GM21723 (cell line): ENCODE measurements around the gene TAF5L.
"Not testable (repeated sequence)": the region's sequence is repeated elsewhere in the genome, so short reads cannot be mapped to it uniquely, and the experiment has no call there.

Source experiments
- ATAC-seq: cut with Tn5 transposase; IDR thresholded peaks from one replicate; pipeline ENCODE4 v1.9.1; 2021; ENCODE audit warnings: mild to moderate bottlenecking, moderate library complexity; ENCODE audit not compliant: unreplicated experiment

TAF5L gene

DNA sequence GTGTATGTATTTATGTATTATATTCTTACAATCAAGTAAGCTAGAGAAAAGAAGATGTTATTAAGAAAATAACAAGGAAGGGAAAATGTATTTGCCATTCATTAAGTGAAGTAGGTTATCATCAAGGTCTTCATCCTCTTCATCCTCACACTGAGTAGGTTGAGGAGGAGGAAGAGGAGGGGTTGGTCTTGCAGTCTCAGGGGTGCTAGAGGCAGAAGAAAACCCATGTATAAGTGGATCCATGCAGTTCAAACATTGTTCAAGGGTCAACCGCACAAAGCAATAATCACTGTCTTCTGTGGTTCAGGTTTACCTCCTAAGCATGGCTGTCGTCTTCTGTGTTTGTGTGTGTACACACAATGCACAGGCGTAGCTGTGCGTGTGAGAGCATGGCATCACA lies 17.0 kb upstream of the TAF5L start:
- ATAC-seq, result no peak

GRCh38 chr1:229642376-229642775 lies 16.5 kb upstream of the TAF5L start:
- no peak for ATAC-seq

DNA sequence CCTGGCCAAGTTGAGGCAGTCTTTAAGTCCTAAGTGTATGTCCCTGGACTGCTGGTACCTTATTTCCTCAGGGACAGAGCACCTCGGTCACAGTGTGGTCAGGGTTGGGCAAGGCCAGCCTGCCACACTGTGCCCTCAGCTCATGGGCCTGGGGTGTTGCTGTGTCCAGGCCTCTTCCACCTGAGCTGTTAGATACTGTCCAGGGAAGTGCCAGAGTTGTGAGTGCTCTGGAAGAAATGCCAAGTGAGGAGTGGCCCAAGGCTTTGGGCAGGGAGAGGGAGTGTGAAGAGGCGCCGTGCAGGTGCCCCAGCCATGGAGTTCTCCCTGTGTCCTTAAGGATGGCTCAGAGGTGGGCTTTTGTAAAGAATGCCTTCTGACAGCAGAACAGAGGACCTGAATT lies 15.4 kb upstream of the TAF5L start:
- ATAC-seq, result no peak

- no peak for ATAC-seq
These were observed 14.5 kb upstream of the TAF5L start for GRCh38 chr1:229640455-229640854.

- no peak for ATAC-seq
These were observed 11.8 kb upstream of the TAF5L start for GRCh38 chr1:229637746-229638145.

- no peak for ATAC-seq
These were observed 10.1 kb upstream of the TAF5L start for GRCh38 chr1:229636042-229636441.

GRCh38 chr1:229631966-229632365 lies 6.0 kb upstream of the TAF5L start:
- ATAC-seq, result no peak

DNA sequence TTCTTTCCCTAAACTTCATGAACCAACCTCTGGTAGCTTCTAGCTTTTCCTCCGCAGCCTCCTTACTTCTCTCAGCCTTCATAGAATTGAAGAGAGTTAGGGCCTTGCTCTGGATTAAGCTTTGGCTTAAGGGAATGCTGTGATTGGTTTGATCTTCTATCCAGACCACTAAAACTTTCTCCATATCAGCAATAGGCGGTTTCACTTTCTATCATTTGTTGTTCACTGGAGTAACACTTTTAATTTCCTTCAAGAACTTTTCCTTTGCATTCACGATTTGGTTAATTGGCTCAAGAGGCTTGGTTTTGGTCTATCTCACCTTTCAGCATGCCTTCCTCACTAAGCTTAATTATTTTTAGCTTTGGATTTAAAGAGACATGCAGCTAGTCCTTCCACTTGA lies 5.2 kb upstream of the TAF5L start:
- ATAC-seq, result no peak

- ATAC-seq, result no peak
These were observed 3.3 kb upstream of the TAF5L start for GRCh38 chr1:229629261-229629660.

- ATAC-seq, result no peak
These were observed 1.1 kb upstream of the TAF5L start for GRCh38 chr1:229627003-229627402.

DNA sequence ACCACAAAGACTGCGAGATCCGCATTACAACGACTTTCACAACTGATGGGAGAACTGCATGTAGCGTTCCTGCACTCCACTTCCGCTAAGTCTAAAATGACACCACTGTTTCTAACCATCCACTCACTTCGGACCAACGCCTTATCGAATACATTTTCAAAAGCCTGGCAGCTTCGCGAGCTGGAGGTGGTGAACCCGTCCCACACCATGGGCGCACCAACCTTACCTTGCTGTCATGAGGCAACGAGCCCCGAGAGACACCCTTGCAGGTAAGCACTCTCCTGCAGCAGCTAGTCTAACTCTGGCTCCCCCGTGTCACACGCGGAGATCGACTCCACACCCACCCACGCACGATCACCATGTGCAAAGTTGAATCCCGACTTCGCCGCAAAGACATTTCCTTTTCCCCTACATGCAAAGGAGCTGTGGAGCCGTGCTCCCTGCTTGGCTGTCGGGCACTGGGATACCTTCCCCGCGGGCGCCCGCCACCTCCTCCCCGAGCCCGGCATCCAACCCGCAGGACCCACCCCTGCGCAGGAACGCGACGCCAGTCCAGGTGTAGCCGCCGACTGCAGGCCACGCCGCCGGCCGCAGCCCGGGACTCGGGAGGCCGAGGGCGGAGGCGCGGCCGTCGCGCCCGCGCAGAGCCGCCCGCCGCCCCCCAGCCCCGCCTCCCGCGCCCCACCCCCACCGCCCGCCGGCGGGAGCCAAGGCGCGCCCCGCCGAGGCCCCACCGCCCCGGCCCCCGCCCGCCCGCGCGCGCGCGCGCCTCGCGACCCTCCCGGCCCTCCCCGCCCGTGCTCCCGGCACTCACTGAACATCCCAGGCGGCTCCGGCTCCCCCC lies 629 bp downstream of the TAF5L start:
- ATAC-seq, result peak; percentile 47

GRCh38 chr1:229624521-229625070 lies 1.3 kb downstream of the TAF5L start:
- no peak for ATAC-seq

DNA sequence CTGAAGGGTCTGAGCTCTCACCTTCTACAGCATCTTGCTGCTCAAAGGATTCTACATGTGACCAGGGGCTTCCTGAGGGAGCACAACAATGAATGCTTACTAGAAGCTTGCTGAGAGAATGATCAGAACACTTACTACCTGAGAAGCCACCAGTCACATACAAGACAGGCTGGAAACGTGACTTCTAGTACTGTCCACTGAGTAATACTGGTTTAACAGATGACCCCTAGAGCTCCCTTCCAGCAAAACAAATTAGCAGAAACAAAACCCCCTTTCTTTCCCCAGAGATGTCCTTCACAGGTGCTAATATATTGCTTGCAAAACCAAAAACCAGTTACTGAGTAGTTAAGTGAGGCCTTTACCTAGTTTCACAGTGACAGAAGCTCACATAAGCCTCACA lies 2.1 kb downstream of the TAF5L start:
- no peak for ATAC-seq

DNA sequence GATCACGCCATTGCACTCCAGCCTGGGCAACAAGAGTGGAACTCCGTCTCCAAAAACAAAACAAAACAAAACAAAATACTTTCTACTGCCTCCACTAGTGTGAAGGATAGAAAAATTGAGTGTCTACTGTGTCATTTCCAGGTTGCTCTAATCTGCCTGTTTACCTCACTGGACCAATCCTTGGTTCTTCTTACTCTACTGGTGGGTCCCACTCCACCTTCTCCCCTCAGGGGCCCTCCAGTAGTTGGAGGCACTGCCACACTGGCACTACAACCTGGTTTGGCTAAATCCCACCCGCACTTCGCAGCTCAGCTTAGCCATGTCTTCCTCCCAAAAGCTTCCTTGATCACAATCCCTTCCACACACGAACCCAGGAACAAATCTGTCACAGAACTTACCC lies 2.7 kb downstream of the TAF5L start:
- ATAC-seq, result no peak

DNA sequence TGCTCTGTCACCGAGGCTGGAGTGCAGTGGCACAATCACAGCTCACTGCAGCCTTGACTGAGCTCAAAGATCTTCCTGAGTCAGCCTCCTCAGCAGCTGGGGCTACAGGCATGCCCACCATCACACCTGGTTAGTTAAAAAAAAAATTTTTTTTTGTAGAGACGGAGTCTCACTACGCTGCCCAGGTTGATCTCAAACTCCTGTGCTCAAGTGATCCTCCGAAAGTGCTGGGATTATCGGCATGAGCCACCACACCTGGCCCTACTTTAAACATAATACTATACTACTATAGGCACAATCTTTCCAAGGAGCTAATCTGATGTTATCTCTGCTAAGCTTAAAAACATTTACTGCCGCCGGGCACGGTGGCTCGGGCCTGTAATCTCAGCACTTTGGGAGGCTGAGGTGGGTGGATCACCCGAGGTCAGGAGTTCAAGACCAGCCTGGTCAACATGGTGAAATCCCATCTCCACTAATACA lies 3.2 kb downstream of the TAF5L start:
- not testable (repeated sequence) for ATAC-seq

GRCh38 chr1:229621663-229622062 lies 4.3 kb downstream of the TAF5L start:
- no peak for ATAC-seq

DNA sequence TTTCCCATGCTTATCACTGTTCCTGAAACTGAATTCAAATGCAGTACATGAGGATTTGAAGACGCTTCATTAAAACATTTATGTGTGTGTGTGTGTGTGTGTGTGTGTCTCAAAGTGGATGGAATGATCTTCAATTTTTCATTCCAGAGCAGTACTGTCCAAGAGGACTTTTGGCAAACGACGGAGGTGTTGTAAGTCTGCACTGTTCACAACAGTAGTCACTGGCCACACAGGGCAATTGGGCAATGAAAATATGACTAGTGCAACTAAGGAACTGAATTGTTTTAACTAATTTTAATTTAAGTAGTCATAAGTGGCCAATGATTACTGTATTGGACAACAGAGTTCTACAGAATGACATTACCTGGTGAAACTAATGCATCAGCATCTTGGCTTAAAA lies 5.0 kb downstream of the TAF5L start:
- no peak for ATAC-seq

DNA sequence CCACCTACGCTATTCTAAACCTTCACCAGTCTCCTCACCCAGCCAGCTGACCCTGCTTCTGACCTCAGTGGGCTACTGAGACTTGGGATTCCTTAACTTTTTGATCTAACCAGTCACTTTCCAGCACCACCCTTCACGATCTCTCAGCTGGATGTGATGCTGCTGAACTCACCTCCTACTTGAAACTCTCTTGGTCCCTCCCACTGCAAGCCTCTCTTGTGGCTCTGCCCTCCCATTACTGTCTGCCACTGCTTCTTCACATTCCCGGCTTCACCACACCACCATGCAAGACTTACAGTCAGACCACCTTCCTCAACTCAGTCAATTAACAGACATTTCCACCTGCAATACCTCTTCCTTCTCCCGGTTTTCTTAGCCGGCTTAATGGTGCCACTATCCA lies 6.3 kb downstream of the TAF5L start:
- no peak for ATAC-seq

DNA sequence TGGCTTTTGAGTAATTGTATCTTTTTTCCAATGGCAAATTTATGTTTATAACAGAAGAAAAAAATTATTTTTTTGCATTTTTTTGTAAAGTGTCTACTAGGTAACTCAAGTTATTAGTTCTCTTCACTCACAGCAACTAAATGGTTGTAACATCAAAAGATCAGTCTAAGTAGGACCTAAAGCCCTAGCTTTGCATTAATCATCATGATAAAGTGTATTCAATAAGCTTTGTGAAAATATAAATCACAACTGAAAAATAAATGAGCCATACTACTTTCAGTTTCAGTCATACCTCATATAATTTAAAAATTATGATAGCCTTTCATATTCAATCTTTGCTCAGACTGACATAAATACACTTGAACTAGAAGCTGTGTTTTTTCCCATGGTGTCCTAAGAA lies 6.9 kb downstream of the TAF5L start:
- no peak for ATAC-seq

- no peak for ATAC-seq
These were observed 8.4 kb downstream of the TAF5L start for GRCh38 chr1:229617351-229618100.

GRCh38 chr1:229614701-229615100 lies 11.2 kb downstream of the TAF5L start:
- ATAC-seq, result no peak

DNA sequence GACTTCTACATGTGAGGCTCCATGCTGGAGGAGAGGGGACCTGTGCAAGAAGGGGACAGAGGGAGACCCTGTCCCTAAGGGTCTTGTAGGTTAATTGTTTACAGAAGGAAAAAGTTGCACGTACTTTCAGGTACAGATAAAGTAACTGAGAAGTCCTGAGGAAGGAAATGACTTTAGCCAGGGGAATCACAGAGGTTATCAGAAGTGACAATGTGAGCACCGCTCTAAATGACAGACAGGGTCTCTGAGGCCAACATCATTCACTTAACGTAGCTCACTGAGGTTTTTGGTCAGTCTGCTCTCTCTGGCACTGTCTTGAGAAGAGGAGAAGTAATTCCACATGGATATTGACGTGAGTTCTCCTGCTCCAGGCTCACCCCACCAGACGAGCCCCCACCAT lies 12.0 kb downstream of the TAF5L start:
- ATAC-seq, result no peak
